Uterus (tissue), 4 donors: ENCODE measurements around the gene TXNDC5. TPM values are rescaled to one million over a fixed set of nuclear protein-coding genes. Genes with fewer than 3 reads are reported as not detected.

Experiments
- DNase-seq, 2 donors: peaks; one replicate each; pipeline ENCODE4 v3.0.0-alpha.2; 2019 to 2020
- H3K27ac ChIP-seq, 2 donors: fragments of 200-600 bp; sonication (generic); 1 replicate in 1 of 2; 2 replicates in 1 of 2; pipeline ENCODE4 v1.5.1; 2016 to 2018
- H3K27me3 ChIP-seq, 2 donors: fragments of 200-600 bp; sonication (generic); one replicate each; pipeline ENCODE4 v1.5.1; 2018 to 2019; ENCODE audit warnings: control low read depth in 1 of 2
- H3K36me3 ChIP-seq, 2 donors: fragments of 200-600 bp; sonication (generic); one replicate each; pipeline ENCODE4 v1.5.1; 2019; ENCODE audit warnings: control low read depth in 1 of 2
- H3K4me1 ChIP-seq, 2 donors: fragments of 200-600 bp; sonication (generic); one replicate each; pipeline ENCODE4 v1.5.1; 2018 to 2019; ENCODE audit warnings: control low read depth in 1 of 2
- H3K4me3 ChIP-seq, 2 donors: fragments of 200-600 bp; sonication (generic); 1 replicate in 1 of 2; 2 replicates in 1 of 2; pipeline ENCODE4 v1.5.1; 2018 to 2019; ENCODE audit warnings: mild to moderate bottlenecking in 1 of 2
- H3K9me3 ChIP-seq, 2 donors: fragments of 200-600 bp; sonication (generic); one replicate each; pipeline ENCODE4 v1.5.1; 2019; ENCODE audit warnings: control low read depth in 1 of 2
- POLR2A ChIP-seq, 2 donors: fragments of 450-650 bp; IDR thresholded peaks; one replicate each; pipeline ENCODE4 v1.6.1; 2016; ENCODE audit warnings: antibody characterized with exemption in 2 of 2, mild to moderate bottlenecking in 1 of 2, moderate library complexity in 1 of 2
- intact Hi-C: fragments of 100-400 bp; cut with DNase I; formaldehyde crosslinking; loops from one replicate; pipeline ENCODE4 v1.15.1; 2023; ENCODE audit warnings: low total_unique reads
- total RNA-seq, 4 donors: library from RNA; depleted of rRNA in 3 of 4; stranded (reverse); fragments of >200 nt in 3 of 4; gene quantifications; one replicate each; pipeline versions ENCODE4 v1.1.0 to v1.2.4, GENCODE V29; 2014 to 2023
- TF ChIP-seq, protein P1 (sequence below), 4 experiments: fragments of 200-600 bp in 2 of 4; fragments of 450-650 bp in 2 of 4; sonication (generic) in 2 of 4; IDR thresholded peaks; one replicate each; pipeline ENCODE4 v1.5.1; 2016 to 2019; ENCODE audit warnings: antibody characterized with exemption in 4 of 4, mild to moderate bottlenecking in 2 of 4, moderate library complexity in 1 of 4
- donor health status: DM: yes; HTN: yes; CAD: no.

Gene TXNDC5
- 100 to 1,000 TPM in 3 of 4 donors, 10 to 100 TPM in 1; 70.8 to 279 (median 104) TPM for total RNA-seq

GRCh38 chr6:7910654-7911344, at the start of gene TXNDC5:
Gene TXNDC5 (minus strand): TSS chr6:7910788. CDS start chr6:7910776, 12 bp downstream.
- Histone ChIP-seq H3K27me3 (no peaks in the 10 kb centered on the region), H3K9me3 (no peaks in the 10 kb centered on the region), H3K27ac (peak within 1 kb of the TSS; percentile 76 to 84), H3K36me3 (no peaks in the 10 kb centered on the region), H3K4me3 (peak within 1 kb of the TSS; percentile 65 to 92), H3K4me1 (peaks cover 0 to 8% of the 10 kb centered on the region in 2 donors)
- TF ChIP-seq, protein P1, sequence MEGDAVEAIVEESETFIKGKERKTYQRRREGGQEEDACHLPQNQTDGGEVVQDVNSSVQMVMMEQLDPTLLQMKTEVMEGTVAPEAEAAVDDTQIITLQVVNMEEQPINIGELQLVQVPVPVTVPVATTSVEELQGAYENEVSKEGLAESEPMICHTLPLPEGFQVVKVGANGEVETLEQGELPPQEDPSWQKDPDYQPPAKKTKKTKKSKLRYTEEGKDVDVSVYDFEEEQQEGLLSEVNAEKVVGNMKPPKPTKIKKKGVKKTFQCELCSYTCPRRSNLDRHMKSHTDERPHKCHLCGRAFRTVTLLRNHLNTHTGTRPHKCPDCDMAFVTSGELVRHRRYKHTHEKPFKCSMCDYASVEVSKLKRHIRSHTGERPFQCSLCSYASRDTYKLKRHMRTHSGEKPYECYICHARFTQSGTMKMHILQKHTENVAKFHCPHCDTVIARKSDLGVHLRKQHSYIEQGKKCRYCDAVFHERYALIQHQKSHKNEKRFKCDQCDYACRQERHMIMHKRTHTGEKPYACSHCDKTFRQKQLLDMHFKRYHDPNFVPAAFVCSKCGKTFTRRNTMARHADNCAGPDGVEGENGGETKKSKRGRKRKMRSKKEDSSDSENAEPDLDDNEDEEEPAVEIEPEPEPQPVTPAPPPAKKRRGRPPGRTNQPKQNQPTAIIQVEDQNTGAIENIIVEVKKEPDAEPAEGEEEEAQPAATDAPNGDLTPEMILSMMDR (IDR thresholded peaks at IDR 0.05) = no peak
- TF ChIP-seq POLR2A (IDR thresholded peaks at IDR 0.05) = no peak
- DNase-seq = peak; percentile 64 to 82
- intact Hi-C loops = no loop called here

- Histone ChIP-seq H3K36me3 (no peaks in the 10 kb centered on the region), H3K4me1 (no peaks in the 10 kb centered on the region), H3K27ac (no peak overlapping the region), H3K27me3 (no peaks in the 10 kb centered on the region), H3K9me3 (no peaks in the 10 kb centered on the region), H3K4me3 (no peak overlapping the region)
- DNase-seq = no peak
- intact Hi-C loops = no loop called here
- no peak for TF ChIP-seq POLR2A (IDR thresholded peaks at IDR 0.05)
- TF ChIP-seq, protein P1 (IDR thresholded peaks at IDR 0.05) = no peak
Measured at GRCh38 chr6:7960141-7960540, 49.6 kb upstream of the TXNDC5 start.

DNA sequence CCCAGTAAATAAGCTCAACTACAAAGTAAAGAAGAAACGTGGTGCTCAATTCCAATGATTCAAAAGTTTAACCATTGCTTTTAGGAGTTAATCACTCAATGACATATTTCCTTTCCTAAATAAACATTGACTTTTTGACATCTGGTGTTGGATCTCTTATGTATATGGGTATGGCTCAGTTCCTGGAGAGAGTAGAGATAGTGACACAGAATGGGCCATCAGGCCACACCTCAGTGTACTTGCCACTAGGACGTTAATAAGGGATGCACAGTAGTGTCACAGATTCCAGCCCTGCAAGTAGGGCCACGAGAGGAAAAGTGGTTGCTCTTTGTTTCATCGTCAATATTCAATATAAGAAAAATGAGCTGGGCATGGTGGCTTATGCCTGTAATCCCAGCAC, 48.9 kb upstream of the TXNDC5 start:
- TF ChIP-seq, protein P1 (IDR thresholded peaks at IDR 0.05) = no peak
- no peak for TF ChIP-seq POLR2A (IDR thresholded peaks at IDR 0.05)
- no peak overlapping the region for H3K4me3 ChIP-seq

DNA sequence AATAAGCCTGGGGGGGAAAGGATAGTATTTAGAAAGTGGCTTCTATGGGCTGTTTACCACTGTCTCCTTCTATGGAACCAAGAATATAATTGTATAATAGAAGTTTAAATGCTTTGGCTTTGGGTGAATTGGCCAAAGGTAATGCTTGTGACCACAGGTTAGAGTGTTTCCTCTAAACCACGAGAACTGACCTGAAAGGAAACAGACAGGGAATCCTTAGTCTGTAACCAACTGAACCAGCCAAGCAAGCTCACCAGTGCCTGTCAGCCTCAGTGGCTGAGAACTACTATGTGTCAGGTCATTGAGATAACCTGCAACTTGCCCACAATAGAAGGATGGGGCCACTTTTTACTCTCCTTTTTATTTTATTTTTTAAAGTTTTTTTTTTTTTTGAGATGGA, 47.9 kb upstream of the TXNDC5 start:
- no peaks in the 10 kb centered on the region for H3K4me1 ChIP-seq
- H3K27ac ChIP-seq = no peak overlapping the region
- no peaks in the 10 kb centered on the region for H3K36me3 ChIP-seq
- intact Hi-C loops = no loop called here
- TF ChIP-seq POLR2A (IDR thresholded peaks at IDR 0.05) = no peak
- TF ChIP-seq, protein P1 (IDR thresholded peaks at IDR 0.05) = no peak
- H3K27me3 ChIP-seq = no peaks in the 10 kb centered on the region
- H3K4me3 ChIP-seq = no peak overlapping the region
- H3K9me3 ChIP-seq = no peaks in the 10 kb centered on the region
- no peak for DNase-seq

More for the DNA sequence above, 48.9 kb upstream of the TXNDC5 start:
- DNase-seq = no peak
- H3K27ac ChIP-seq = no peak overlapping the region
- H3K27me3 ChIP-seq = no peaks in the 10 kb centered on the region
- no peaks in the 10 kb centered on the region for H3K36me3 ChIP-seq
- intact Hi-C loops = no loop called here
- H3K4me1 ChIP-seq = no peaks in the 10 kb centered on the region
- no peaks in the 10 kb centered on the region for H3K9me3 ChIP-seq

DNA sequence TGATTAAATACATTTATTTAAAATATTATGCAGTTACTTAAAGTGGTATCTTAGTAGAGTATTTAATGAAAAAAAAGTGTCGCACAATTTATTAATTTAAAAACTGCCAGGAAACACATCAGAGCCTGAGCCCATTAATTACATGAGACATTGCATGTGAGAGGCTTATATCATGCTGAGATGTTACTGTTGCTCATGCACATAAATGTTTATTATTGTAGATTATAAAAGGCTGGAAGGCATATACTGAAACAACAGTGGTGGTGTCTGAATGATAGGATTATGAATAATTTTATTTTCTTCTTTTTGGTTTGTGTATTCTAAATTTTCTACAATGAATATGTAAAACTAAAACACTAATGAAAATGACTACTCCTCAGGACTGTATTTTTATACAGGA, 45.7 kb upstream of the TXNDC5 start:
- intact Hi-C loops = no loop called here
- TF ChIP-seq, protein P1 (IDR thresholded peaks at IDR 0.05) = no peak
- no peak for TF ChIP-seq POLR2A (IDR thresholded peaks at IDR 0.05)
- Histone ChIP-seq H3K4me1 (no peaks in the 10 kb centered on the region), H3K27ac (no peak overlapping the region), H3K36me3 (no peaks in the 10 kb centered on the region), H3K4me3 (no peak overlapping the region), H3K9me3 (no peaks in the 10 kb centered on the region), H3K27me3 (no peaks in the 10 kb centered on the region)
- DNase-seq = no peak
